Occipital lobe (tissue), 2 donors: ENCODE results near the gene CDK14. TPM values are rescaled to one million over a fixed set of nuclear protein-coding genes. Genes with fewer than 3 reads are reported as not detected.
A peak's percentile ranks its signal among the peaks of the same experiment; 100 is the strongest.

Experiments
- DNase-seq: peaks from one replicate; lab custom pipeline; 2025; lab: John Stamatoyannopoulos, UW
- total RNA-seq: library from RNA; depleted of rRNA; stranded (reverse); fragments of >200 nt; gene quantifications from one replicate; pipeline ENCODE4 v1.2.3, GENCODE V29; 2014

The CDK14 gene
- total RNA-seq, 1 donor from 2014 or later: 123 TPM

- no peak for DNase-seq
Measured at GRCh38 chr7:90994601-90995000, 398.5 kb downstream of the CDK14 start.

- DNase-seq: no peak
Measured at GRCh38 chr7:90995996-90996395, 399.9 kb downstream of the CDK14 start.

GRCh38 chr7:90999989-91000979, 404.2 kb downstream of the CDK14 start:
- DNase-seq: no peak

GRCh38 chr7:91005024-91005423, 408.9 kb downstream of the CDK14 start:
- DNase-seq: no peak

GRCh38 chr7:91005841-91006240, 409.7 kb downstream of the CDK14 start:
- DNase-seq: peak; percentile 75

GRCh38 chr7:91007371-91007770, 411.2 kb downstream of the CDK14 start:
- no peak for DNase-seq

GRCh38 chr7:91013078-91013477, 417.0 kb downstream of the CDK14 start:
- DNase-seq: no peak

GRCh38 chr7:91019686-91020385, 423.7 kb downstream of the CDK14 start:
- DNase-seq: no peak

GRCh38 chr7:91020636-91021385, 424.7 kb downstream of the CDK14 start:
- DNase-seq: no peak

- no peak for DNase-seq
Measured at GRCh38 chr7:91021956-91022355, 425.8 kb downstream of the CDK14 start.

GRCh38 chr7:91025906-91026390, 429.8 kb downstream of the CDK14 start:
- no peak for DNase-seq

- no peak for DNase-seq
Measured at GRCh38 chr7:91029688-91030087, 433.6 kb downstream of the CDK14 start.

GRCh38 chr7:91030680-91031380, 434.7 kb downstream of the CDK14 start:
- DNase-seq: no peak

GRCh38 chr7:91031757-91032156, 435.6 kb downstream of the CDK14 start:
- no peak for DNase-seq

- DNase-seq: peak; percentile 17
Measured at GRCh38 chr7:91033574-91033973, 437.5 kb downstream of the CDK14 start.

GRCh38 chr7:91034459-91035368, 438.6 kb downstream of the CDK14 start:
- peak; percentile 47 for DNase-seq

- no peak for DNase-seq
Measured at GRCh38 chr7:91039033-91039432, 442.9 kb downstream of the CDK14 start.

- DNase-seq: no peak
Measured at GRCh38 chr7:91041141-91041540, 445.0 kb downstream of the CDK14 start.

- DNase-seq: no peak
Measured at GRCh38 chr7:91041901-91042484, 445.9 kb downstream of the CDK14 start.

GRCh38 chr7:91043186-91043585, 447.1 kb downstream of the CDK14 start:
- DNase-seq: no peak
